GM23338 (cell line): ENCODE measurements around the gene FBXW8. TPM values are rescaled to one million over a fixed set of nuclear protein-coding genes. Genes with fewer than 3 reads are reported as not detected.
A peak's percentile ranks its signal among the peaks of the same experiment; 100 is the strongest.

Experiments
- ATAC-seq: fragments of 200-7000 bp; cut with Tn5 transposase; 3 replicates; pipeline ENCODE4 v1.9.1; 2020
- DNase-seq: peaks from one replicate; pipeline ENCODE4 v3.0.0-alpha.2; 2015; ENCODE audit warnings: low spot score
- H2AFZ ChIP-seq: fragments of 200-600 bp; sonication (generic); 2 replicates; pipeline ENCODE4 v1.8.0; 2016; ENCODE audit warnings: antibody characterized with exemption, mild to moderate bottlenecking, moderate library complexity
- H3F3A ChIP-seq: fragments of 200-600 bp; sonication (generic); replicated peaks from 2 replicates; pipeline ENCODE4 v1.8.0; 2017; ENCODE audit warnings: antibody characterized with exemption, mixed run types, low read depth
- H3K27ac ChIP-seq: fragments of 200-600 bp; sonication (generic); 2 replicates; pipeline ENCODE4 v1.6.1; 2016; ENCODE audit warnings: low read depth
- H3K27me3 ChIP-seq: fragments of 200-600 bp; sonication (generic); 2 replicates; pipeline ENCODE4 v1.8.0; 2016; ENCODE audit warnings: mild to moderate bottlenecking, mixed run types, moderate library complexity; ENCODE audit not compliant: insufficient read depth
- H3K36me3 ChIP-seq: fragments of 200-600 bp; sonication (generic); 2 replicates; pipeline ENCODE4 v1.8.0; 2016; ENCODE audit warnings: mild to moderate bottlenecking; ENCODE audit not compliant: insufficient read depth
- H3K4me1 ChIP-seq: fragments of 200-600 bp; sonication (generic); 2 replicates; pipeline ENCODE4 v1.8.0; 2016; ENCODE audit warnings: mild to moderate bottlenecking, moderate library complexity; ENCODE audit not compliant: insufficient read depth
- H3K4me2 ChIP-seq: fragments of 200-600 bp; sonication (generic); 2 replicates; pipeline ENCODE4 v1.7.1; 2017; ENCODE audit warnings: mixed run types
- H3K4me3 ChIP-seq: fragments of 200-600 bp; sonication (generic); 2 replicates; pipeline ENCODE4 v1.6.1; 2016; ENCODE audit warnings: mixed run types
- H3K79me2 ChIP-seq: fragments of 200-600 bp; sonication (generic); replicated peaks from 2 replicates; pipeline ENCODE4 v1.8.0; 2017; ENCODE audit warnings: mild to moderate bottlenecking; ENCODE audit not compliant: insufficient read depth
- H3K9me2 ChIP-seq: fragments of 200-600 bp; sonication (generic); 2 replicates; pipeline ENCODE4 v1.8.0; 2017; ENCODE audit not compliant: insufficient read depth
- H4K20me1 ChIP-seq: fragments of 200-600 bp; sonication (generic); replicated peaks from 2 replicates; pipeline ENCODE4 v1.8.0; 2017; ENCODE audit warnings: mild to moderate bottlenecking; ENCODE audit not compliant: insufficient read depth
- H3K27ac Mint-ChIP-seq: 2 replicates; pipeline ENCODE4 v1.8.0; 2020; ENCODE audit warnings: inconsistent platforms, mild to moderate bottlenecking, moderate library complexity, mixed read lengths
- H3K27me3 Mint-ChIP-seq: 3 replicates; pipeline ENCODE4 v1.8.0; 2022; ENCODE audit warnings: low read depth, mild to moderate bottlenecking, moderate library complexity, mixed read lengths, inconsistent platforms; ENCODE audit not compliant: insufficient read depth, poor library complexity
- H3K36me3 Mint-ChIP-seq: 3 replicates; pipeline ENCODE4 v1.8.0; 2021; ENCODE audit warnings: low read depth, mild to moderate bottlenecking, inconsistent platforms, moderate library complexity, mixed read lengths
- H3K4me1 Mint-ChIP-seq: 3 replicates; pipeline ENCODE4 v1.8.0; 2020; ENCODE audit warnings: mild to moderate bottlenecking, inconsistent platforms, mixed read lengths
- H3K4me3 Mint-ChIP-seq: 3 replicates; pipeline ENCODE4 v1.8.0; 2021; ENCODE audit warnings: moderate library complexity, mild to moderate bottlenecking, inconsistent platforms, mixed read lengths
- H3K9me3 Mint-ChIP-seq: 3 replicates; pipeline ENCODE4 v1.8.0; 2020; ENCODE audit warnings: moderate library complexity, mild to moderate bottlenecking, inconsistent platforms, mixed read lengths
- CREB1 ChIP-seq: fragments of 250-450 bp; sonication (Bioruptor Pico); IDR thresholded peaks from 2 replicates; pipeline ENCODE4 v1.5.0; 2020; ENCODE audit warnings: low read depth, mild to moderate bottlenecking, moderate library complexity
- ETS1 ChIP-seq: IDR thresholded peaks from 2 replicates; pipeline ENCODE4 v1.6.1; 2016; ENCODE audit warnings: antibody characterized with exemption
- EZH2phosphoT487 ChIP-seq: fragments of 200-600 bp; sonication (generic); IDR thresholded peaks from one replicate; pipeline ENCODE4 v1.8.1; 2018; ENCODE audit warnings: antibody characterized with exemption; ENCODE audit not compliant: unreplicated experiment
- JUNB ChIP-seq: IDR thresholded peaks from one replicate; pipeline ENCODE4 v1.6.1; 2016; ENCODE audit warnings: antibody characterized with exemption; ENCODE audit not compliant: unreplicated experiment
- NANOG ChIP-seq: IDR thresholded peaks from 2 replicates; pipeline ENCODE4 v1.6.1; 2016; ENCODE audit warnings: antibody characterized with exemption, borderline replicate concordance
- POLR2AphosphoS5 ChIP-seq: IDR thresholded peaks from 2 replicates; pipeline ENCODE4 v1.6.1; 2016; ENCODE audit warnings: antibody characterized with exemption, low read depth
- REST ChIP-seq: IDR thresholded peaks from one replicate; pipeline ENCODE4 v1.6.1; 2018; ENCODE audit warnings: antibody characterized with exemption; ENCODE audit not compliant: unreplicated experiment
- STAT1 ChIP-seq: IDR thresholded peaks from one replicate; pipeline ENCODE4 v1.6.1; 2016; ENCODE audit warnings: antibody characterized with exemption; ENCODE audit not compliant: unreplicated experiment
- ZNF114 ChIP-seq: fragments of 250-450 bp; sonication (Bioruptor Pico); IDR thresholded peaks from 2 replicates; pipeline ENCODE4 v1.5.0; 2020; ENCODE audit warnings: mild to moderate bottlenecking, moderate library complexity
- ZNF331 ChIP-seq: fragments of 250-450 bp; sonication (Bioruptor Pico); IDR thresholded peaks from 2 replicates; pipeline ENCODE4 v1.5.0; 2020; ENCODE audit warnings: low read depth, mild to moderate bottlenecking, moderate library complexity
- ZNF462 ChIP-seq: fragments of 250-450 bp; sonication (Bioruptor Pico); IDR thresholded peaks from 2 replicates; pipeline ENCODE4 v1.5.0; 2020; ENCODE audit warnings: mild to moderate bottlenecking, moderate library complexity
- polyA plus RNA-seq: library from polyadenylated mRNA; unstranded; fragments of >200 nt; fragmentation: Nextera tagmentation; extraction: Ambion mirVana; gene quantifications from 2 replicates; pipeline ENCODE4 v1.2.1, GENCODE V29; 2016
- total RNA-seq: library from RNA; depleted of rRNA; stranded (reverse); fragments of >200 nt; shearing (Covaris generic); gene quantifications from 2 replicates; pipeline ENCODE4 v1.2.3, GENCODE V29; 2014

FBXW8 gene
- total and polyA plus RNA-seq, 2 experiments from 2014 or later: 4.6 to 13.9 TPM

GRCh38 chr12:117026343-117026742, 115.6 kb downstream of the FBXW8 start:
- no peak overlapping the region for H3K27ac ChIP-seq
- ATAC-seq (no peak), DNase-seq (no peak)
- no peak overlapping the region for H2AFZ ChIP-seq
- Mint-ChIP-seq H3K4me1 (peaks cover 21% of the 10 kb centered on the region), H3K36me3 (peaks cover 31% of the 10 kb centered on the region), H3K4me3 (no peak overlapping the region), H3K27ac (peak overlapping the region; percentile 40; the same call in 1 of the 2 replicates), H3K9me3 (no peaks in the 10 kb centered on the region), H3K27me3 (no peaks in the 10 kb centered on the region)
- H3K36me3 ChIP-seq: no peaks in the 10 kb centered on the region; the same call in 1 of the 2 replicates
- no peaks in the 10 kb centered on the region for H3K9me2 ChIP-seq
- no peak overlapping the region for H3K4me3 ChIP-seq
- peaks cover 10% of the 10 kb centered on the region for H3F3A ChIP-seq
- no peaks in the 10 kb centered on the region for H3K27me3 ChIP-seq
- TF ChIP-seq ZNF462 (CRISPR knock-in tag) (no peak), ZNF331 (CRISPR knock-in tag) (no peak), STAT1 (no peak), EZH2phosphoT487 (no peak), POLR2AphosphoS5 (no peak), NANOG (no peak), JUNB (no peak), REST (no peak), ETS1 (no peak), ZNF114 (CRISPR knock-in tag) (no peak), CREB1 (CRISPR knock-in tag) (no peak)
- peaks cover 5% of the 10 kb centered on the region; the same call in 1 of the 2 replicates for H4K20me1 ChIP-seq
- no peaks in the 10 kb centered on the region for H3K4me1 ChIP-seq
- no peak overlapping the region for H3K4me2 ChIP-seq
- 0 out of 2 replicates have a peak, but pooled peaks cover 6% of the 10 kb centered on the region for H3K79me2 ChIP-seq
